Renal cortex interstitium (tissue), 11 donors: ENCODE results near the gene PRRX1. TPM values are rescaled to one million over a fixed set of nuclear protein-coding genes. Genes with fewer than 3 reads are reported as not detected.

ENCODE experiments used
- DNase-seq, 11 donors: peaks; one replicate each; pipeline ENCODE4 v3.0.0-alpha.2; 2013; ENCODE audit warnings: low read depth in 9 of 11, low spot score in 4 of 11; ENCODE audit errors: extremely low read depth in 1 of 11
- polyA plus RNA-seq, 3 donors: library from polyadenylated mRNA; unstranded; fragments of 120-200 nt; gene quantifications; one replicate each; pipeline ENCODE4 v1.2.1, GENCODE V29; 2013; ENCODE audit not compliant: insufficient read length in 3 of 3

The PRRX1 gene
- polyA plus RNA-seq, 3 donors, result 1.2 to 4.2 (median 1.4) TPM

- no peak for DNase-seq
Measured at GRCh38 chr1:170704256-170704655, 40.3 kb downstream of the PRRX1 start.

GRCh38 chr1:170705981-170706380 is 42.0 kb downstream of the PRRX1 start:
- DNase-seq, result no peak

- no peak for DNase-seq
Measured at GRCh38 chr1:170707117-170707516, 43.2 kb downstream of the PRRX1 start.

GRCh38 chr1:170707959-170708655 is 44.2 kb downstream of the PRRX1 start:
- DNase-seq, result no peak

GRCh38 chr1:170711682-170712081 is 47.8 kb downstream of the PRRX1 start:
- no peak for DNase-seq

- no peak for DNase-seq
Measured at GRCh38 chr1:170714163-170714562, 50.2 kb downstream of the PRRX1 start.

- DNase-seq, result no peak
Measured at GRCh38 chr1:170714938-170715337, 51.0 kb downstream of the PRRX1 start.

GRCh38 chr1:170716835-170717429 is 53.0 kb downstream of the PRRX1 start:
- no peak for DNase-seq

GRCh38 chr1:170720661-170721060 is 56.7 kb downstream of the PRRX1 start:
- no peak for DNase-seq

- DNase-seq, result no peak
Measured at GRCh38 chr1:170721621-170722020, 57.7 kb downstream of the PRRX1 start.

GRCh38 chr1:170723518-170723917 is 59.6 kb downstream of the PRRX1 start:
- no peak for DNase-seq

GRCh38 chr1:170725326-170725725 is 61.4 kb downstream of the PRRX1 start:
- DNase-seq, result no peak

GRCh38 chr1:170727963-170728362 is 64.0 kb downstream of the PRRX1 start:
- DNase-seq, result no peak

- DNase-seq, result no peak
Measured at GRCh38 chr1:170729225-170730002, 65.5 kb downstream of the PRRX1 start.

- DNase-seq, result no peak
Measured at GRCh38 chr1:170730014-170730413, 66.1 kb downstream of the PRRX1 start.

- DNase-seq, result no peak
Measured at GRCh38 chr1:170730438-170730837, 66.5 kb downstream of the PRRX1 start.

- DNase-seq, result no peak
Measured at GRCh38 chr1:170731566-170732251, 67.8 kb downstream of the PRRX1 start.

GRCh38 chr1:170732252-170732588 is 68.3 kb downstream of the PRRX1 start:
- no peak for DNase-seq

GRCh38 chr1:170734412-170735175 is 70.7 kb downstream of the PRRX1 start:
- DNase-seq, result no peak
